OCI-LY3 (cell line): ENCODE measurements around the gene SOCS7.

Experiments used
- CTCF ChIP-seq: fragments of 200-600, 300-600 bp; sonication (generic); IDR thresholded peaks from 2 replicates; pipeline ENCODE4 v1.5.1; 2014; ENCODE audit warnings: antibody characterized with exemption, low read length, low read depth
- EZH2phosphoT487 ChIP-seq: fragments of 200-600 bp; shearing (Covaris generic); IDR thresholded peaks from 2 replicates; pipeline ENCODE4 v1.6.1; 2018; ENCODE audit warnings: antibody characterized with exemption, mixed run types, low read depth

GRCh38 chr17:38420518-38420917 lies 68.9 kb downstream of the SOCS7 start:
- TF ChIP-seq CTCF (no peak), EZH2phosphoT487 (no peak)
